ENCODE results near the gene TEX53.

GRCh38 chr9:114685951-114686350, 28.3 kb upstream of the TEX53 start:
- no peak for TF ChIP-seq CTCF (conservative IDR thresholded peaks at IDR 0.05)
- TF ChIP-seq ZFX (IDR thresholded peaks at IDR 0.05): no peak

Data from C4-2B (cell line).